22Rv1 (cell line): ENCODE data around the gene GTPBP1.

Experiments used
- ZFX ChIP-seq: fragments of 450-650 bp; IDR thresholded peaks from 2 replicates; pipeline ENCODE4 v1.6.1; 2017; ENCODE audit warnings: antibody characterized with exemption, borderline replicate concordance
- TF ChIP-seq, protein P1 (sequence below): fragments of 450-650 bp; IDR thresholded peaks from 2 replicates; pipeline ENCODE4 v1.5.1; 2017; ENCODE audit warnings: mild to moderate bottlenecking

DNA sequence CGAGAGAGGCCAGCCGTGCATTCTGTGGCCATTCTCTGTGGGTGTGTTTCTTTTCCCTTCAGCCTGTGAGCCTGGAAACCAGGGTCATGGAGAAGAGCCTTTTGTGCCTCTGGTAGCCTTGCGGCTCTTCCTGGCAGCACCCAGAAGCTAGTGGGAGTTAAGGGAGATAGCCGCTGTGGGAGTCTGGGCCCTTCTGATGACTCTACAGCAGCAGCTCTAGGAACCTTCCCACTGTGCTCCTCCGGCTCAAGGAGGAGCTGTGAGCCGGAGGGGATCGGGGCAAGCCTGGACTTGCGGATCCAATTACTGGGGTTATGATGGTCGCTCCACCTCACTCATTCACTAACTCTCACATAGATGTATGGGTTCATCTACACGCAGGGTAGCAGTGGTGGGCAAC is 10.5 kb downstream of the GTPBP1 start:
- TF ChIP-seq, protein P1, sequence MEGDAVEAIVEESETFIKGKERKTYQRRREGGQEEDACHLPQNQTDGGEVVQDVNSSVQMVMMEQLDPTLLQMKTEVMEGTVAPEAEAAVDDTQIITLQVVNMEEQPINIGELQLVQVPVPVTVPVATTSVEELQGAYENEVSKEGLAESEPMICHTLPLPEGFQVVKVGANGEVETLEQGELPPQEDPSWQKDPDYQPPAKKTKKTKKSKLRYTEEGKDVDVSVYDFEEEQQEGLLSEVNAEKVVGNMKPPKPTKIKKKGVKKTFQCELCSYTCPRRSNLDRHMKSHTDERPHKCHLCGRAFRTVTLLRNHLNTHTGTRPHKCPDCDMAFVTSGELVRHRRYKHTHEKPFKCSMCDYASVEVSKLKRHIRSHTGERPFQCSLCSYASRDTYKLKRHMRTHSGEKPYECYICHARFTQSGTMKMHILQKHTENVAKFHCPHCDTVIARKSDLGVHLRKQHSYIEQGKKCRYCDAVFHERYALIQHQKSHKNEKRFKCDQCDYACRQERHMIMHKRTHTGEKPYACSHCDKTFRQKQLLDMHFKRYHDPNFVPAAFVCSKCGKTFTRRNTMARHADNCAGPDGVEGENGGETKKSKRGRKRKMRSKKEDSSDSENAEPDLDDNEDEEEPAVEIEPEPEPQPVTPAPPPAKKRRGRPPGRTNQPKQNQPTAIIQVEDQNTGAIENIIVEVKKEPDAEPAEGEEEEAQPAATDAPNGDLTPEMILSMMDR, result no peak
- no peak for TF ChIP-seq ZFX
